Trophoblast cell (in vitro differentiated cells and primary cell): Measurements from ENCODE around the gene PCSK7.

ENCODE experiments used
- DNase-seq, 2 donors: peaks; one replicate each; pipeline ENCODE4 v3.0.0-alpha.2; 2016
- H2AFZ ChIP-seq: 2 replicates; pipeline ENCODE4 v1.6.1; 2013; ENCODE audit warnings: low read length, moderate library complexity, mild to moderate bottlenecking; ENCODE audit not compliant: insufficient read depth, poor library complexity
- H2AK5ac ChIP-seq: 2 replicates; pipeline ENCODE4 v1.6.1; 2013; ENCODE audit warnings: mild to moderate bottlenecking, low read length
- H2BK120ac ChIP-seq: 2 replicates; pipeline ENCODE4 v1.6.1; 2013; ENCODE audit warnings: low read length, mild to moderate bottlenecking, moderate library complexity; ENCODE audit not compliant: insufficient read depth, poor library complexity
- H2BK12ac ChIP-seq: 2 replicates; pipeline ENCODE4 v1.6.1; 2013; ENCODE audit warnings: mild to moderate bottlenecking, low read length, moderate library complexity
- H2BK5ac ChIP-seq: 2 replicates; pipeline ENCODE4 v1.6.1; 2013; ENCODE audit warnings: low read length, low read depth, moderate library complexity, mild to moderate bottlenecking; ENCODE audit not compliant: poor library complexity
- H3K14ac ChIP-seq: 2 replicates; pipeline ENCODE4 v1.6.1; 2013; ENCODE audit warnings: mild to moderate bottlenecking, low read length
- H3K18ac ChIP-seq: 2 replicates; pipeline ENCODE4 v1.6.1; 2013; ENCODE audit warnings: mild to moderate bottlenecking, low read length
- H3K23ac ChIP-seq: 2 replicates; pipeline ENCODE4 v1.6.1; 2013; ENCODE audit warnings: low read length
- H3K27ac ChIP-seq: 2 replicates; pipeline ENCODE4 v1.5.1; 2013; ENCODE audit warnings: low read depth, mild to moderate bottlenecking, inconsistent platforms, low read length, moderate library complexity
- H3K27me3 ChIP-seq: 2 replicates; pipeline ENCODE4 v1.6.1; 2013; ENCODE audit warnings: inconsistent platforms, mild to moderate bottlenecking, low read length, moderate library complexity; ENCODE audit not compliant: insufficient read depth
- H3K36me3 ChIP-seq, 2 experiments: 1 replicate in 1 of 2; 2 replicates in 1 of 2; pipeline ENCODE4 v1.6.1; 2013; ENCODE audit warnings: low read length in 2 of 2, mild to moderate bottlenecking in 2 of 2, moderate library complexity in 1 of 2; ENCODE audit not compliant: insufficient read depth in 2 of 2, control insufficient read depth in 1 of 2
- H3K4ac ChIP-seq: 2 replicates; pipeline ENCODE4 v1.6.1; 2013; ENCODE audit warnings: low read depth, mild to moderate bottlenecking, low read length, moderate library complexity
- H3K4me1 ChIP-seq, 2 experiments: 1 replicate in 1 of 2; 2 replicates in 1 of 2; pipeline ENCODE4 v1.6.1; 2013; ENCODE audit warnings: low read length in 2 of 2, mild to moderate bottlenecking in 2 of 2, moderate library complexity in 1 of 2; ENCODE audit not compliant: insufficient read depth in 2 of 2, control insufficient read depth in 1 of 2
- H3K4me2 ChIP-seq: 2 replicates; pipeline ENCODE4 v1.6.1; 2013; ENCODE audit warnings: inconsistent platforms, mild to moderate bottlenecking, low read length, moderate library complexity
- H3K4me3 ChIP-seq: 2 replicates; pipeline ENCODE4 v1.5.1; 2013; ENCODE audit warnings: mild to moderate bottlenecking, low read depth, low read length, inconsistent platforms
- H3K79me1 ChIP-seq: one replicate; pipeline ENCODE4 v1.6.1; 2013; ENCODE audit warnings: low read length
- H3K79me2 ChIP-seq: 2 replicates; pipeline ENCODE4 v1.6.1; 2013; ENCODE audit warnings: low read length, mild to moderate bottlenecking; ENCODE audit not compliant: control insufficient read depth, insufficient read depth, poor library complexity
- H3K9ac ChIP-seq: 2 replicates; pipeline ENCODE4 v1.6.1; 2013; ENCODE audit warnings: mild to moderate bottlenecking, low read length
- H3K9me3 ChIP-seq: 2 replicates; pipeline ENCODE4 v1.6.1; 2013; ENCODE audit warnings: low read depth, mild to moderate bottlenecking, control low read depth, inconsistent platforms, low read length; ENCODE audit not compliant: insufficient read depth
- H4K12ac ChIP-seq: 2 replicates; pipeline ENCODE4 v1.6.1; 2013; ENCODE audit warnings: low read depth, mild to moderate bottlenecking, low read length, moderate library complexity
- H4K8ac ChIP-seq: 2 replicates; pipeline ENCODE4 v1.6.1; 2013; ENCODE audit warnings: low read depth, mild to moderate bottlenecking, low read length, moderate library complexity
- H4K91ac ChIP-seq: one replicate; pipeline ENCODE4 v1.6.1; 2013; ENCODE audit warnings: low read depth, mild to moderate bottlenecking, low read length, moderate library complexity
- WGBS: extraction: QIAGEN DNeasy Blood & Tissue Kit; methylation state at CpG from one replicate; pipeline ENCODE4 v1.1.7; 2013; ENCODE audit warnings: missing lambda C conversion rate; ENCODE audit not compliant: insufficient read length, insufficient coverage; ENCODE audit errors: extremely low coverage; 5-methylcytosine and 5-hydroxymethylcytosine counted together

The PCSK7 gene

GRCh38 chr11:117191680-117192400 lies 40.0 kb downstream of the PCSK7 start:
- Histone ChIP-seq H2BK5ac (no peak overlapping the region), H3K79me2 (no peaks in the 10 kb centered on the region), H4K12ac (no peak overlapping the region), H3K4ac (no peak overlapping the region), H4K91ac (no peak overlapping the region), H3K14ac (no peak overlapping the region), H3K23ac (no peak overlapping the region), H3K4me3 (no peak overlapping the region), H3K4me2 (no peak overlapping the region), H3K9me3 (no peaks in the 10 kb centered on the region), H3K79me1 (no peaks in the 10 kb centered on the region), H3K18ac (no peak overlapping the region), H2AK5ac (no peak overlapping the region), H2BK12ac (no peak overlapping the region), H3K36me3 (peaks cover 58 to 64% of the 10 kb centered on the region in 2 experiments), H3K27ac (no peak overlapping the region), H3K27me3 (no peaks in the 10 kb centered on the region), H3K9ac (no peak overlapping the region), H2AFZ (no peak overlapping the region), H2BK120ac (no peak overlapping the region), H3K4me1 (no peaks in the 10 kb centered on the region), H4K8ac (no peak overlapping the region)
- no CpG with 5 or more reads among the region's 26 CpGs for WGBS
- no peak for DNase-seq

GRCh38 chr11:117189941-117190544 lies 41.8 kb downstream of the PCSK7 start:
- no peak overlapping the region for H2AK5ac ChIP-seq
- H3K9me3 ChIP-seq: no peaks in the 10 kb centered on the region
- H3K27ac ChIP-seq: no peak overlapping the region
- no peak overlapping the region for H3K18ac ChIP-seq
- H4K8ac ChIP-seq: no peak overlapping the region
- no peak overlapping the region for H2AFZ ChIP-seq
- no peak overlapping the region for H2BK12ac ChIP-seq
- H3K36me3 ChIP-seq: peaks cover 56 to 59% of the 10 kb centered on the region in 2 experiments
- no peak overlapping the region for H2BK120ac ChIP-seq
- no peak overlapping the region for H3K9ac ChIP-seq
- H3K14ac ChIP-seq: no peak overlapping the region
- no peak overlapping the region for H3K4me2 ChIP-seq
- no peak overlapping the region for H3K4ac ChIP-seq
- no peaks in the 10 kb centered on the region for H3K4me1 ChIP-seq
- no peak for DNase-seq
- H3K79me1 ChIP-seq: no peaks in the 10 kb centered on the region
- H3K79me2 ChIP-seq: no peaks in the 10 kb centered on the region
- H3K4me3 ChIP-seq: no peak overlapping the region
- no peaks in the 10 kb centered on the region for H3K27me3 ChIP-seq
- H2BK5ac ChIP-seq: no peak overlapping the region
- no peak overlapping the region for H4K12ac ChIP-seq
- WGBS: no CpG with 5 or more reads among the region's 8 CpGs
- no peak overlapping the region for H3K23ac ChIP-seq
- H4K91ac ChIP-seq: no peak overlapping the region

- H3K9ac ChIP-seq: no peak overlapping the region
- DNase-seq: peak in 1 of 2 donors; percentile 30
- no peak overlapping the region for H2BK5ac ChIP-seq
- no peak overlapping the region for H3K23ac ChIP-seq
- no peaks in the 10 kb centered on the region for H3K9me3 ChIP-seq
- H3K27ac ChIP-seq: no peak overlapping the region
- H3K14ac ChIP-seq: no peak overlapping the region
- H2BK120ac ChIP-seq: no peak overlapping the region
- no peak overlapping the region for H2BK12ac ChIP-seq
- H3K18ac ChIP-seq: no peak overlapping the region
- H3K79me2 ChIP-seq: no peaks in the 10 kb centered on the region
- no peak overlapping the region for H3K4ac ChIP-seq
- peaks cover 56 to 59% of the 10 kb centered on the region in 2 experiments for H3K36me3 ChIP-seq
- H4K8ac ChIP-seq: no peak overlapping the region
- no peak overlapping the region for H2AFZ ChIP-seq
- H3K4me3 ChIP-seq: no peak overlapping the region
- no peaks in the 10 kb centered on the region for H3K79me1 ChIP-seq
- WGBS: no CpG with 5 or more reads among the region's 22 CpGs
- no peak overlapping the region for H4K91ac ChIP-seq
- no peak overlapping the region for H2AK5ac ChIP-seq
- H3K4me1 ChIP-seq: no peaks in the 10 kb centered on the region
- H3K4me2 ChIP-seq: no peak overlapping the region
- H3K27me3 ChIP-seq: no peaks in the 10 kb centered on the region
- no peak overlapping the region for H4K12ac ChIP-seq
Measured at GRCh38 chr11:117189191-117189940, 42.5 kb downstream of the PCSK7 start.

DNA sequence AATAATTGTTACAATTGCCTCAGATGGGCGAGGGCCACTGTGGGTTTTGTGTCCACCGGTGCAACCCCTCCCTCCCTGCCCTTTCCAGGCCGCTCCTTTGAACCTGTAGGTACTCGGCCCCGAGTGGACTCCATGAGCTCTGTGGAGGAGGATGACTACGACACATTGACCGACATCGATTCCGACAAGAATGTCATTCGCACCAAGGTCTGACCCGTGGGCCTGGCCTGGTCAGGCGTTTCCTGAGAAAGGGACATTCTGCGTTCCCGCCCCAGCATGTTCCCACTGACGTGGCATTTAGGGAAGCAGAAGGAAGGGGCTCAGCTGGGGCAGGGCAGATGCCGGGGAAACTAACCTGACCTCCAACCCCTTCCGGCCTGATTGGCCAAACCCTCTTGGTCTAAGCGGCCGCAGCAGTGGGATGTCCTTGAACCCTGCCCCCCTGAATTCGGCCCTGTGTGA lies 43.2 kb downstream of the PCSK7 start:
- Histone ChIP-seq H3K4me1 (peaks cover 0 to 1% of the 10 kb centered on the region in 2 experiments), H3K9ac (no peak overlapping the region), H3K27me3 (no peaks in the 10 kb centered on the region), H2AFZ (no peak overlapping the region), H3K79me1 (no peaks in the 10 kb centered on the region), H2BK120ac (no peak overlapping the region), H3K18ac (no peak overlapping the region), H4K12ac (no peak overlapping the region), H3K36me3 (peaks cover 56 to 64% of the 10 kb centered on the region in 2 experiments), H2AK5ac (no peak overlapping the region), H4K8ac (no peak overlapping the region), H3K14ac (no peak overlapping the region), H4K91ac (no peak overlapping the region), H3K4me3 (no peak overlapping the region), H3K23ac (no peak overlapping the region), H3K9me3 (no peaks in the 10 kb centered on the region), H3K79me2 (no peaks in the 10 kb centered on the region), H3K27ac (no peak overlapping the region), H3K4ac (no peak overlapping the region), H2BK12ac (no peak overlapping the region), H2BK5ac (no peak overlapping the region), H3K4me2 (no peak overlapping the region)
- no peak for DNase-seq
- WGBS: no CpG with 5 or more reads among the region's 20 CpGs
